Fibroblast of skin of scalp (primary cell): ENCODE data around the gene MYO16.
"Not testable (repeated sequence)": the region's sequence is repeated elsewhere in the genome, so short reads cannot be mapped to it uniquely, and the experiment has no call there.

Experiments used
- DNase-seq: peaks from one replicate; pipeline ENCODE4 v3.0.0-alpha.2; 2013

MYO16 gene

GRCh38 chr13:108902405-108903155, 273.2 kb downstream of the MYO16 start:
- DNase-seq = no peak

- no peak for DNase-seq
These were observed 274.2 kb downstream of the MYO16 start for GRCh38 chr13:108903613-108904012.

- no peak for DNase-seq
These were observed 282.4 kb downstream of the MYO16 start for GRCh38 chr13:108911807-108912206.

DNA sequence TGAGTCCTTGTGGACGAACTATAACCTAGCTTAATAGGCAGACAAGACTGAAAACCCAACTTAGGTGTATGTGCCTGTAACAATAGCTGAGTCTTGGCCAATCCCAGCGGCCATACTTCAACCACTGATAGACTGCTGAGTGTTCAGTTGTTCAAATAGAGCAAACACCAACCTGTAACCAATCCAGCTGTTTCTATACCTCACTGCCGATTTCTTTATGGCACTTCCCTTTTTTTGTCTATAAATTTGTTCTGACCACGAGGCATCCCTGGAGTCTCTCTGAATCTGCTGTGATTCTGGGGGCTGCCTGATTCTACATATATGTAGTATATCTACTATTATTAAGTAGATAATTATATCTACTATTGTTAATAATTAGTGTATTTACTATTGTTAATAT, 284.3 kb downstream of the MYO16 start:
- DNase-seq = not testable (repeated sequence)

GRCh38 chr13:108915095-108915633, 285.8 kb downstream of the MYO16 start:
- DNase-seq = peak; percentile 38

DNA sequence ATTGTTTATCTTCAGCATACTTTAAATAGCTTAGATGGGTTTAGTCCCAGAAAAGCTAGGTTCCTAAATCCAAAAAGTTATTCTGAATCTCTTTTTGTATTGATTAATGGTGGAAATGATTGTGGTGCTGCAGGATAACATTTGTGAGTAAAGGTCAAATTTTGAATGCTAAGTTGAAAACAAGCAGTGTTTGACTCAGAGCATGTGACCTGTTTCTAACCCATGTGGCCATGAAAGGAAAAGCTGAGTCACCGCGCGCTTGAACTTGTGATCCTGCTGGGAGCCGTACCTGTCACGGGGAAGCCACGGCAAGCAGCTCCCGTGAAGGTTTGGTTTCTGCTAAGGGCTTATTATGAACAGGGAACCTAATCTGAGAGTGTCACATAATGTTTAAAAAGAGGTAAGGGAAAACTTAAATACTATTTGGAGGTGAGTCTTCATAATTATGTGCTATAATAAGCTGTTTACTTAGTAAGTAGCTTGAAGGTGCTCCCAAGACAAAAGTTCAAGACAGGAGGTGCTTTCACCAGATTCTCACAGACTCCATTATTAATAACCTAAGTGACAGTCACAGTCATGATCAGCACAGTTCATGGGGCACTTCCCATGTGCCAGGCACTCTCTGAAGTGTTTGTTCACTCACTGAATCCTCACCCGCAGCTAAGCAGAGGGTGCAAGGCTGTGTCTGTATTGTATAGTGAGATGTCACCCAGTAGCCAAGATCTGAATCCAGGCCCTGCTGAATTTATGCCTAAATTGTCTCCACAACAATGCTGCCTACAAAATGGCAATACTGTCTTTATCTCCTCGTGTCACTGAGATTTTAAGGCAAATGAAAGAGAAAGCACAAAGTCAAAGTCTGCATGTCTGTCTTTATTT, 286.5 kb downstream of the MYO16 start:
- peak; percentile 55 for DNase-seq

GRCh38 chr13:108917581-108917980, 288.2 kb downstream of the MYO16 start:
- peak; percentile 91 for DNase-seq

- DNase-seq = no peak
These were observed 289.9 kb downstream of the MYO16 start for GRCh38 chr13:108919036-108919907.

DNA sequence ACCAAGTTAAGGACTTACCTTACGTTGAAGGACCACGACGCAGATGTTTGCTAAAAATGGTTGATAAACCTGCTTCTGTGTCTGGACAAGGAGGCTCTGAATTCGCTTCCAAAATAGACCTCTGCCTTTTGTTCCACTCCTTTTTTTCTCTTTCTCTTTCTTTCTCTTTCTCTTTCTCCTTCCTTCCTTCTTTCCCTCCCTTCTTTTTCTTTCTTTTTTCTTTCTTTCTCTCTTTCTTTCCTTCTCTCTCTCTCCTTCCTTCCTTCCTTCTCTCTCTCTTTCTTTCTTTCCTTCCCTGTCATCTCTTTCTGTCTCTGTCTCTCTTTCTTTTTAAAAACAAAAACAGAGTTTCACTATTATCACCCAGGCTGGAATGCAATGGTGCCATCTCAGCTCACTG, 290.7 kb downstream of the MYO16 start:
- no peak for DNase-seq

DNA sequence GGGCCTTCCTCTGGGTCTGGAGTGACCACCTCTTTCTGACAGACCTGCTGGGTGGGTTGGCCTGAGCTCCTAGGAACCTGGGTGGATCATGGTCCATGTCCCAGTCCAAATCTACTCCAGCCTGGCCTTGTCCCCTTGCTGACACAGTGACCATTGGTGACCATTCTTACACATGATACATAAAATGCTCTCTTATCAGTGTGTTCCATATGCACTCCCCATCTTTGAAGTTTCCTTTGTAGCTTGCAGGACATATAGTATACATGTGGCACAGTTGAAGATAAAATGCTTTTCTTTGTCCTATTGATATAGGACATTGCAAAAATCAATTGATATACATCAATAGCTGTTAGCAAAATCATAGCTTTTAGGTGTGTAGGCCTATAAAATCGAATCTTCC, 291.8 kb downstream of the MYO16 start:
- no peak for DNase-seq

GRCh38 chr13:108922108-108922507, 292.7 kb downstream of the MYO16 start:
- no peak for DNase-seq

GRCh38 chr13:108923386-108924047, 294.1 kb downstream of the MYO16 start:
- DNase-seq = no peak

GRCh38 chr13:108924134-108924533, 294.7 kb downstream of the MYO16 start:
- DNase-seq = no peak

- no peak for DNase-seq
These were observed 295.1 kb downstream of the MYO16 start for GRCh38 chr13:108924541-108924940.

DNA sequence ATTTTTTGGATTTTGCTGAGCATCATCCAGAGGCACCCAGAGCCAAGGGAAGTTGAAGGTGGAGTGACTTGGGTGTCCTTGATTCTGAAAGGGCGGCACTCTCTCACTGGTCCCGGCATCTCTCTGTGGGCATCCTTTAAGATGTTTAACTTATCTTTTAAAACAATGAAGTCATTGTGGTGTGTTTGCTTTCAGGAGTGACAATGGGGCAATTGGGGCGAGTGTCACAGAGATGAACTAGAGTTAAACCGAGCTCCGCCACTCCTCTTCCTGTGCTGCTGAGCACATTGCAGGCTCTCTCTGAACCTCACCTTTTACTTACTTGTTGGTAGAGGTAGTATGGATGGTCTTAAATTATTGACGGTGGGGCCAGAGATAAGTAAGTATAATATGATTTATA, 295.7 kb downstream of the MYO16 start:
- no peak for DNase-seq

DNA sequence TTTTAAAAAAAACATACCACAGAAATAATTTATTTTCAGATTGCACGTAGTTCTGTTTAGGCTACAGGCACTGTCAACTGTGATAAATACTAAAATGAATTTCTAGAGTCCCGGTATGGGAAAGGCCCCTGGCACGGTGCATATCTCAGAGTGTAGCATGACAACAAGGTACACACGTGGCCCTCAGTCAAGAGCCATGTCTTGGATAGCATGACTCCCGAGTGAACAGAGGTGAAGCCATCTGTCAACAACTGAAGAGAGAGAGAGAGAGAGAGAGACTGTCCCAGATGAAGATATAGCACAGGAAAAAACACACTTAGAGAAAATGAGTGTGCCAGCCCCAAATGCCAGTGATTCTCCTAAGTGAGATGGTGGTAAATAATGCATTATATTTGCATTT, 297.5 kb downstream of the MYO16 start:
- no peak for DNase-seq

DNA sequence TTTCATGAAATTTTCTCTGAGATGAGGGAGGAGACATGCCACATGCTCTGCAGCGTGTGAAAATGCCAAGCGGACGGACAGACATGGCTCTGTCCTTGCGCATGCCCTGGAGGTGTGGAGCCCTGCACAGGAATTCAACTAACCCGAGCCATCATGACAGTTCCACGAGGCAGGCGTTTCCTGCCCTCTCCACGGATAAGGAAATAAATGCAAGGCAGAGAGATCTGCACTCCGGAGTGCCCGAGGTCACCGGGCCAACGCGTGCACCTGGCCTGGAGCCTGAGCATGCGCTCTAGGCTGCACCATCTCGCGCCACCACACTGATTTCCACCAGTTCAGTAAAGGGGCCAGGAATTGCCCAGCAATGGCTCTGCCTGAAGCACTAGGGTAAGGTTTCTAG, 298.2 kb downstream of the MYO16 start:
- no peak for DNase-seq

- no peak for DNase-seq
These were observed 300.3 kb downstream of the MYO16 start for GRCh38 chr13:108929532-108930206.

DNA sequence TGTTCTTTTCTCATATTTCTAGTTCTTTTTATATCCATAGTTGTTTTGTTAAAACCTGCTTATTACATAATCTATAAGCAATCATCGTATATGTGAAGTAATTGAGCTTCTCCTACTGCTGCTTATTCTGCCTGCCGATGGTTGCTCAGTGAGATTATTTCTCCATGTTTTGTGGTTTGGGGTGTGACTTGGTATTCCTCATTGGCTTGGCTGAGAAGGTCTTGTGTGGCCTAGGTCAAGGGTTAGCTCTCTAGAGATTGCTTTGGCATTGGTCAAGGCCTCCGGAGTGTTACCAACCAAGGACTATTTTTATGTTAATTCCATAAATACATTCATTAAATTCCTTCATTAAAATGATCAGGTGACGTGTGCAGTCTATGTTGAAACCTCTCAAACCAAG, 302.8 kb downstream of the MYO16 start:
- DNase-seq = no peak

- no peak for DNase-seq
These were observed 303.6 kb downstream of the MYO16 start for GRCh38 chr13:108933061-108933460.

- DNase-seq = no peak
These were observed 308.7 kb downstream of the MYO16 start for GRCh38 chr13:108938155-108938554.
